ENCODE data around the gene EDIL3. TPM values are rescaled to one million over a fixed set of nuclear protein-coding genes. Genes with fewer than 3 reads are reported as not detected.

Gene EDIL3
- total and polyA plus RNA-seq, 12 donors, result 4.6 to 59.7 (median 13.7) TPM

- Histone ChIP-seq H3K27ac (no peak overlapping the region), H3K4me1 (replicated peaks in 1 of 2) (no peaks in the 10 kb centered on the region), H3K9me3 (replicated peaks in 1 of 3) (no peaks in the 10 kb centered on the region), H3K27me3 (no peaks in the 10 kb centered on the region), H3K36me3 (replicated peaks in 1 of 2) (no peaks in the 10 kb centered on the region), H3K4me3 (no peak overlapping the region)
- intact Hi-C loops (cut with DNase I), result no loop called here
- DNase-seq, result no peak
- WGBS, 4 donors, result 89 to 96% (median 92%) methylated on average over 13 of the region's 13 CpGs
- TF ChIP-seq POLR2A (IDR thresholded peaks at IDR 0.05), result no peak
- TF ChIP-seq CTCF (IDR thresholded peaks at IDR 0.05), result no peak
Observed at GRCh38 chr5:84069608-84070179, 315.0 kb downstream of the EDIL3 start.

GRCh38 chr5:84063041-84063440 lies 321.6 kb downstream of the EDIL3 start:
- 67 to 75% (median 68%) methylated on average over 1 of the region's 1 CpG for WGBS, 4 donors

GRCh38 chr5:84059672-84060071 lies 325.0 kb downstream of the EDIL3 start:
- no peaks in the 10 kb centered on the region for H3K4me1 ChIP-seq (replicated peaks in 1 of 2)
- WGBS, 4 donors, result 64 to 81% (median 77%) methylated on average over 2 of the region's 2 CpGs
- no peak overlapping the region for H3K27ac ChIP-seq
- TF ChIP-seq POLR2A (IDR thresholded peaks at IDR 0.05) (no peak), CTCF (IDR thresholded peaks at IDR 0.05) (no peak)
- no peaks in the 10 kb centered on the region for H3K9me3 ChIP-seq (replicated peaks in 1 of 3)
- H3K36me3 ChIP-seq (replicated peaks in 1 of 2), result no peaks in the 10 kb centered on the region
- DNase-seq, result no peak
- intact Hi-C loops (cut with DNase I), result no loop called here
- no peak overlapping the region for H3K4me3 ChIP-seq
- no peaks in the 10 kb centered on the region for H3K27me3 ChIP-seq

More at GRCh38 chr5:84063041-84063440, 321.6 kb downstream of the EDIL3 start:
- no peak overlapping the region for H3K4me3 ChIP-seq
- no peak overlapping the region for H3K27ac ChIP-seq
- intact Hi-C loops (cut with DNase I), result no loop called here
- H3K27me3 ChIP-seq, result no peaks in the 10 kb centered on the region
- TF ChIP-seq CTCF (IDR thresholded peaks at IDR 0.05) (no peak), POLR2A (IDR thresholded peaks at IDR 0.05) (no peak)
- H3K9me3 ChIP-seq (replicated peaks in 1 of 3), result no peaks in the 10 kb centered on the region
- H3K4me1 ChIP-seq (replicated peaks in 1 of 2), result no peaks in the 10 kb centered on the region
- no peak for DNase-seq
- H3K36me3 ChIP-seq (replicated peaks in 1 of 2), result no peaks in the 10 kb centered on the region

GRCh38 chr5:84058561-84058960 lies 326.1 kb downstream of the EDIL3 start:
- Histone ChIP-seq H3K9me3 (replicated peaks in 1 of 3) (no peaks in the 10 kb centered on the region), H3K36me3 (replicated peaks in 1 of 2) (no peaks in the 10 kb centered on the region), H3K27me3 (no peaks in the 10 kb centered on the region), H3K4me3 (no peak overlapping the region), H3K27ac (no peak overlapping the region), H3K4me1 (replicated peaks in 1 of 2) (no peaks in the 10 kb centered on the region)
- DNase-seq, result no peak
- 63 to 70% (median 66%) methylated on average over 2 of the region's 2 CpGs for WGBS, 4 donors
- no peak for TF ChIP-seq CTCF (IDR thresholded peaks at IDR 0.05)
- TF ChIP-seq POLR2A (IDR thresholded peaks at IDR 0.05), result no peak
- intact Hi-C loops (cut with DNase I), result no loop called here
